HG02642 (cell line): ENCODE results near the gene SMARCE1.

Experiments
- ATAC-seq: cut with Tn5 transposase; IDR thresholded peaks from one replicate; pipeline ENCODE4 v1.9.1; 2021; ENCODE audit warnings: mild to moderate bottlenecking; ENCODE audit not compliant: unreplicated experiment, poor library complexity

SMARCE1 gene

DNA sequence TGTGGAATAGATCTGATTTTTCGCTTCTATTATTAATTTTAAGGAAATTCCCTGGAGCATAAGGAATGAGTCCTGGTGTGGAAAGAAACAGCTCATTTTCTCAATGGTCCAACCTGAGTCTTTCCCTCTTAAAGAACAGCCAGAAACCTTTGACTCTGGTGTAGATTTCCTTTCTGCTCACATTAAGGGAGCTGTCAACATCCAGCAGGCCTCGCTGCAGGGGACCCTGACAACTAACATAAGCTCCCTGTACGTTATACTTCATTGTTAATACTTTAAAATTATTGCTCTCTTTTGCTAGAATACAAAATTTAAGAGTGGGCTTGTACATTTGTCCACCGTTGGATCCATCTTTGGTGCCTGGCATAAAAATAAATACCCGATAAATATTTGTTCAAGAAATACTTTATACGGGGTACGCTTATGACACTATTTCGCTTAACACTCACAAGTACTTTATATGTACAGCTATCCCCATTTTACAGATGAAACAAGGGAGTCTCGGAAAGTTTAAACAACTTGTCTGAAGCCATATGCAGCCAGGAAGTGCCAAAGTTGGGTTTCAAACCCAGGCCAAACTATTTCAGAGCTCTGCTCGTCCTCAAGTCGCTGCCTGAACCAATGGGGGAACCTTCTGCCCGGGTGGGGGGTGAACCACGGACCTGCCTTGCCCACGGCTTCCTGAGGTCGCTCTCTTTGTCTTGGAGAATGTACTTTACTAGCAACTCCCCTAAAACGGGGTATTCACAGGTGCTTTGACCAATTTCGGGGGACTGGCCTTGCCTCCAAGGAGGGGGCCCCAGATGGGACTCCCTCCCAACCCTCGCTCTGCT is 611 bp downstream of the SMARCE1 start:
- peak; percentile 58 for ATAC-seq

GRCh38 chr17:40645943-40646342 is 1.7 kb downstream of the SMARCE1 start:
- ATAC-seq, result no peak

- no peak for ATAC-seq
These were observed 2.3 kb downstream of the SMARCE1 start for GRCh38 chr17:40645291-40645690.

DNA sequence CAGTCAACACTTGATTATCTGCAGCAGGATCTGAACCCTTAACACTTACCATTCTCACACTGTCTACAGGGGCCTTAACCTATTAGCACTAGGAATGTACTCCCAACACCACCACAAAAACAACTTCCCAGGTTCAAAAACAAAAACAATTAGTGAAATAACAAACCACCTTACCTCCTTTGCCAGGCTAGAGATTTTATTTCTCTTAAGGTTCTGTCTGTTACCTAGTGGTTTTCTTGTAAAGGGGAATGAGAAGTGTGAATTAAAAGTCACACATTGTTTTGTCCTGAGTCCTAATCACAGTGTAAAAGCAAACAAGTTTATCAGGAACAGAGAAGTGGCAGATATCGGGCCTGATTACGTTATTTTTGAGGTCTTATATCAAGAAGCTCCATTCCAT is 9.7 kb downstream of the SMARCE1 start:
- ATAC-seq, result no peak

DNA sequence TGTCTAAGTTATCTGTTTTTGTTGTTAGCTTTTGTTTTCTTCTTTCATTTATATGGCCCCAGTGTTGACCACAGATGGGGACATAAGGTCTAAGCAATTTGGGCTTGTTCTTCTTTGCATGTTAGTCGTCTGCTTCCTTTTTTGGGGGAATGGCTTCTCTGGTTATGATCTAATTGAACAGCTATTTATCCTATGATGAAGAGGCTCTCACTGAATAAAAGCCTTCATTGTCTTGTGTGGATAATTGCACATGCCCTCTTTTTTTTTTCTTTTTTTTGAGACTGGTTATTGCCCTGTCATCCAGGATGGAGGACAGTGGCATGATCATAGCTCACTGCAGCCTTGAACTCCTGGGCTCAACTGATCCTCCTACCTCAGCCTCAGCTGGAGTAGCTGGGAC is 13.7 kb downstream of the SMARCE1 start:
- no peak for ATAC-seq

GRCh38 chr17:40632216-40632615 is 15.4 kb downstream of the SMARCE1 start:
- no peak for ATAC-seq

DNA sequence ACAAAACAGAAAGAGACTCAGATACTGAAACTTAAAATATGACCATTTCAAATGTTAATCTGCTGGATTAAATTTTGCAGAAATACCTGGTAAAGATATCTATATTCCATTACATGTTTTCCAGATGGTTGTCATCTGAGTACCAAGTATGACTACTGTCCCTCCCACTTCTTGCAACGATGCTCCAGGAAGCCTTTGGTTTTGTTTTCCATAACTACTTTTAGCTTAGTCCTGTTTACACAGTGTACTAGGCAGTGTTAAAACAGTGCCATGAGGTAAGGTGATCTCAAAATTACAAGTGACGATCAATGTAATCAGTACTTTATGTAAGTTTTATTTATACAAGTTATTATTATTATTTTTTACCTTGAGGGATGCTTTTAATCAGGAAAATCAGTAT is 17.8 kb downstream of the SMARCE1 start:
- no peak for ATAC-seq

DNA sequence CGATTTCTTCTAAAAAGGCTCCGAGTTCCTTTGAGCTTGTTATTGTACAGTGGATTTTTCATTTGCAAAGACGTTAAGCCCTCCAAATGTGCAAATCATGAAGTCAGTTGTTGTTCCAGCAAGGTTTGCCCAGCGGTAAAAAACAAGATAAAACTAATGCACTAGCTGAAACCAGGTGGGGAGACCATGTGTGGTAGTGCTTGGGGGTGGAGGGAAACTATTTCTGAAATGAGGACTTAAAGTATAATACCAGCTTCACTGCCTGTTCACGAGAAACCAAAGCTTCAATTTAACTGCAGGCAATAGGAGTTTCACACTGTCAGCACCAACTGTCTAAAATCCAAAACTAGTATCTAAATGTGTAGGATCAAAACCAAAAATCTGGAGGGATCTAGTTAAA is 22.3 kb downstream of the SMARCE1 start:
- no peak for ATAC-seq

DNA sequence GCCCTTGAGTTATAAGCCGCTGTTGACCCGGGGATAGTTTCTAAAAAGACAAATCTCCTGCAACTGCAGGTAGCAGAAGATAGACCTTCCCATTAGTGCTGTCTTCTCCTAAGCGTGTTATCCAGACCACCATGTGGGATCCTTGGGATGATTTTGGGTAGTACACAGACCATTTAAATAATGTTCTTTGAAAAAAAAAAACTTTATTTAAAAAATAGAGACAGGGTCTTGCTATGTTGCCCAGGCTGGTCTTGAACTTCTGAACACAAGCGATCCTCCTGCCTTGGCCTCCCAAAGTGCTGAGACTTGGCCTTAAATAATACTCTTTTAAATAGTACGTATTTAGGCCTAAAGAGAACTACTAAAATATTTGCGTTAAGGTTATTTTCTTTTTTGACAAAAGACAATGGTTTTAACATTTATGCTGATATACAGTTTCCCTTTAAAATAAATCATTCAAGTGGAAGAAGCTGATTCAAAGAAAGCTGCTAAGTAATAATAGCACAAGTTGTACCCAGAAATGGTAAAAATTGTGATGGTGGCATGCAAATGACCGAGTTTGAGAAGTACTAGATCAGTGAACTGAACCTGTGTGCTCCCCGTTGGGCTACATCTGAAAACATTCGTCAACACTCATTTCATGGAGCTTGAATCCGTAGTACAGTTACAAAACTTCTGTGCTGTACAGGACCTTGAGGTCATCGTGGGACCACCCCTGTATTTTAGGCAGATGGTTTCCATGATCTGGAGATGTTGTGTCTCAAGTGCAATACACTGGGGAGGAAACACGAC is 24.0 kb downstream of the SMARCE1 start:
- ATAC-seq, result no peak

DNA sequence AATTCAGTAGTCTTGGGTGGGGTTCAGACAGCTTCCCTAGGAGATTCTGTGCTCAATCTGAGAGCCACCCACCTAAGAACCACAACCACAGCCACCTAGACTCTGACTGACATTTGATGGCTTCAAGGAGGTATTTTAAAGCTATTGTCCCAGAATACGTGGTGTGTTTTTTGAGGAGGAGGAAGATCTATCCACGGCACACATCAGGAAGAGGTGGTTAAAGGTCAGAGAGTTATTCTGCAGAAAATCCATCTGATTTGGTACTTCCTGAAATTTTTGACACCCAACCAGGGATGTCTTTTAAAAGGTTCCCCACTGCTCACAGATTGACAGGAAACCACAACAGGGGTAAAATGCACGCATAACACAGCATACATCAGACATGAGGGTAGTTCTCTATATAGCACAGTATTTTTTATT is 25.1 kb downstream of the SMARCE1 start:
- ATAC-seq, result no peak

- no peak for ATAC-seq
These were observed 26.0 kb downstream of the SMARCE1 start for GRCh38 chr17:40621578-40621977.

- no peak for ATAC-seq
These were observed 26.6 kb downstream of the SMARCE1 start for GRCh38 chr17:40621019-40621418.

DNA sequence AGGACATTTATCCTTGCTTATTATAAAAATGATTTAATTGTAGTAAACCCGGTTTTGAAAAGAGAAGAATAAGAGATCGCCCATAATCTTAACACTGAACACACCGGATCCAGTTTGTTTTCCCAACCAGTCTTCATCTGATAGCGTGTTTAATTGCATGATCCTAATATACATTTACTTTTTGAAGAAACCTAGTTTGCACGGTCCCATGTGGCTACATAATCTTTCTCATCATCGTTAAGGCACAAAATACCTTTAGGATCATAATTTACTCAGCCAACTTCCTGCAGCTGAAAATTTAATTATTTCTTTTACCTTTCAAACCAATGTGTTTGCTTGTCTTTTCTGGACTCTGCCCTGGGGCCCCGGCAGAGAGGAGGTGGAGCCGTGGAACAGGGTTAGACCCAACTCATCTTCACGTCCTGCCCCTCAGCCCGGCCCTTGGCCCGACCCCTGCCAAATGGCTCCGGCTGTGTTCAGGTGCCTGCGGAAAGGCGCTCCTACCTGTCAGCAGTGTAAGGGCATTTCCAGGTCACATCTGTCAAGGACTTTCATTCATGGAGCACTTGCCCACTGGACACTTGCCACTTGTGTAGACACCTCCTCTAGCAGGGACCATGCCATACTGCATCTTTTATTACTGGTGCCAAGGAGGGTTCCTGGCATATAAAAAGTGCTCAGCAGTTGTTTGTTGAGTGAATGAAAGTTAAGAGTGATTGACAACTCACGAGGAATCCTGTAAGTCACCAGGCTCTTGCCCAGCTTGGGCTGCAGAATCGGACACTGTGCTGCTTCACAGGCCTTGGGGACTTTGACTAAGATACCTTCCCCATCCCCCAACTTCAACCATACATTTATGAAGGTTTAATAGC is 28.6 kb downstream of the SMARCE1 start:
- no peak for ATAC-seq

GRCh38 chr17:40617678-40618240 is 29.9 kb downstream of the SMARCE1 start:
- no peak for ATAC-seq

GRCh38 chr17:40616592-40616991 is 31.0 kb downstream of the SMARCE1 start:
- no peak for ATAC-seq

DNA sequence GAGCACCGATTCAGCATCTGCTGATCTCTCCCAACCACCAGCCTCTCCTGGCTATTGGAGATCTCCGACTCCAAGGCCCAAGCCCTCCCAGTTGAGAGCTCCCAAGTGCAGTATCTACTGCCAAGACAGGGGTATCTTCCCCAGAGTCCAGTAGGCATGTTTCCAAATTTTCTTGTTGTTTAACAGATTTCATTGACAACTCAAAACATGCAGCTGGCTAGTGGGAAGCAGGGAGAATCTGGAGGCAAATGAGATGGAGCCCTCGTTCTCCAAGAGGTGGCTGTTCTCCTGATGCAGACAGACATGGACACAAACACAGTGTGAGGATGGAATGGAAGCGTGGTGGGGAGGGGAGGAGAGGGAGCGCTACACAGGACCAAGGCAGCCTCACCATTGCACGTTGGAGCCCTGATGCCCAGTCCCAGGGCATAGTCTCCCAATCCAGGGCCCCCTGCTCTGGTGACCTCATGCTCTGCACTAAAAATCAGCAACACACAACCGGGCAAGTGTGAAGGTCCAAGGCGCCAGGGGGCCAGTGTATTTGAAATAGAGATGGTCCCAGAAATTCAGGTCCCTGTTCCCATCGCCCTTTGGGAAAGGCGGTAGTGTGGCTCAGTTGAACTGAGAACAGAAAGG is 31.7 kb downstream of the SMARCE1 start:
- ATAC-seq, result no peak

DNA sequence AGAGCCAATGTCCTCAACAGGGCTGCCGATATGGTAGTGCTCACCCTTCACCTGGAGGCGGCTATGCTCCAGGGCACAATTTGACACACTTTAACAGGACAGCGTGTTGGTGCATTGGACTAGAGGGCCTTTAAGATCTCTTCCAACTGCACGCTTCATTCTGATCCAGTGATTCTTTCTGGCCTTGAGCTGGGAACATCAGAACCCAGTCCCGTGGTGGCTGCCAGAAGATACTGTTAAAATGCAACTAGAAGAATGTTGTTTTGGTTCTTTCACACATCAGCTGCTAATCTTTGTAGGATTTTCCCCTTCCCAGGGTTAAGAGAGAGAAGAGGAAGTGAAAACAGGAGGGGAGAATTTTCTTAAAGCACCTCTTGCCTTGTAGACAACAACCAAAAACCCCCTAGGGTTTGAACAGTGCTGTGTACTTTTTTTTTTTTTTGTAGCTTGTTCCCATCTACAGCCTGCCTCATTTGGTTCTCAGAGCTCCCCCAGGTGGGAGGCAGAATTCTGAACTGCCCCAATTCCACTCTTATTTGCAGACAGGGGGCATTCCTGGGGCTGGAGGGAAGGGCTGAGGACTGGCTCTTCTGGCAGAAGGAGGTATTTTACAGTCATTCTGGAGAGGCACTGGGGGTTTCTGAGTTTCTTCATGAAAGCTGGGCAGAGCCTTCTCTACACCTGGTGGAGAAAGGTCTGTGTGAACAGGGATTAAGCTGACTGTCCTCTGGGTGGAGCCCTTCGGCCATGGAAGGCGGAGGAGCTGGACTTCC is 32.4 kb downstream of the SMARCE1 start:
- ATAC-seq, result peak; percentile 69

- peak; percentile 10 for ATAC-seq
These were observed 33.1 kb downstream of the SMARCE1 start for GRCh38 chr17:40614431-40615067.
